HTR-8/SVneo (cell line): ENCODE results near the gene SWAP70.
"Not testable (repeated sequence)": the region's sequence is repeated elsewhere in the genome, so short reads cannot be mapped to it uniquely, and the experiment has no call there.

Experiments
- DNase-seq: peaks from one replicate; pipeline ENCODE4 v3.0.0; 2011; ENCODE audit warnings: low spot score, mixed read lengths; ENCODE audit not compliant: insufficient read length
- FAIRE-seq: peaks from 2 replicates; lab custom pipeline; 2011; peaks lifted over from hg19 to GRCh38; lab: Jason Lieb, UNC

The SWAP70 gene

GRCh38 chr11:9717040-9717357 is 53.1 kb downstream of the SWAP70 start:
- FAIRE-seq (no peak), DNase-seq (no peak)

DNA sequence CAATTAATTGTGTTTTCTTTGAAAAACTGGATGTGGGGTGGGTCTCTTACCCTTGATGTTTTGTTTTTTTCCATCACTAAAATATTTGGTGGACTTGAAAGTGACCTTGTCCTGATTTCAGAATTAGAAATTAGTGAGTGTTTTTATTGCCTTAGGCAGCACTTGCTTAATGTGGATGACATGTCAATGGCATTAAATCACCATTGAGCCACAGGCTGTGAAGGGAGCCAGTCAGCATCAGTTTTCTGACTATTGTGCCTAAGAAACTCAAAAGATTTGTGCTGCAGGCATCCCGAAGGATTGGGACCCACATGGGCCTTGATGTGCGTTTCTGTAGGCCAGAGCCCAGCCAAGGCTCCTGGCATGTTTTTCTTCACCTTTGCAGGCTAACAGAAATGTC is 53.8 kb downstream of the SWAP70 start:
- DNase-seq (no peak), FAIRE-seq (no peak)

DNA sequence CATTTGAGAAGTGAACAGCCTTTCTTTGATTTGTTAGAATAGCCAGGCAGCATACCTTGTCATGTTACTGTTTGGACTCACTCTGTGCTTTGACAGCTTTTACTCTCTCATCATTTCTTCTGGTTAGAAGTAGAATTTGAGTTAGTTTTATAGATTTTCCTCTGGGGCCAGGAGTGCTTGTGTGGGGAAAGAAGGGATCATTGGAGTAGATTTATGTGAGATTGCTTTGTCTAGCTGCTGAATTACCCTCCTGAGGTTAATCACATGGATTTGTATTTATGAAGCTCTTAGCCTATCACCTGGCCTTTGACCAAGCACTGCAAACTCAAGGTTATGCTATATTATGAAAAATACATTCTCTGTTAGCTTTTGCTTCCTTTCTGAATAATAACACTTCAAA is 54.3 kb downstream of the SWAP70 start:
- FAIRE-seq, result no peak
- no peak for DNase-seq

DNA sequence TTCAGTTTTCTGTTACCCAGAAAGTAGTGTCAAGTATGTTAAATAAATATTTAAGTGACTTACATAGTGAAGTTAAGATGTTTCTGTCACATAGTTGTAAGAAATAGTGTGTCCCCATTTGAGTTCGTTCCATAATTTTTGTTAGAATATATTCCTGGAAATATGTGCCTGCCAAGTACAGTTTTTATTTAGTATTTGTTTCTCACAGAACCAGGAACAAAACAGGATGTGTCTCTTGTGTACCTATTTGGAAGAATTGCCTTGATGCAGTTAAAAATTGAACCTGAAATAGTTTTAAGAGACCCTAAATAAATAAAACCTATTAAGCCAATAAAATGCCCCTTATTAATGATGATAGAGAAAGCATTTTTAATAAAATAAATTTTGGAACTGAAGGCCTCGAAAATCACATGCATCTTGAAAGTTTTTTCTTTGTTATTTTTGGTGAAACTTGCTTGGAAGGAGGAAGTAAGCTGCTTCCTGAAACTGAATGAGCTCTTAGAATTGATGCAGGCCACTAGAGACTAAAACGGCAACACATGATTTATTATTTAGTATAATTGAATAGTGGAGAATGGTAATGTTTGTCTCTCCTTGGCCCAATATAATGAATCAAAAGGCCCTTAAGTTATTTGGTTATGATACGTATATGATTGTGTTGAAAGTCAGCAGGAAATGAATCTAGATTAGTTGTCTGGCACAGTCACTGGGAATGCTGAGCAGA is 55.9 kb downstream of the SWAP70 start:
- no peak for FAIRE-seq

DNA sequence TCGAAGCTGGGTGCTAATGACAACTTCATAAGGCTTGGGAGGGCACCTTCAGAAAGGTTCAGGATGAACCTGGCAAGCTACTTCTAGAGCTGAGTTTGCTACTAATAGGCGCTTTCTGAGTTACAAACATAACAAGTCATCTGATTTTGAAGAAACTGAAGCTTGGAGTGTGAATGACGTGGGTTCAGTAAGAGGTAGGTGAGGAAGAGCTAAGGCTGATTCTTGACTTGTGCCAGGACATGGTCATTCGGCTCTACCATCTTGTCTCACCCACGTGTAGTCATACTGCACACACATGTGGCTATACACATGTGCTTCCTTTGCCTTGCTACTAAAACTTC is 56.4 kb downstream of the SWAP70 start:
- no peak for FAIRE-seq
- no peak for DNase-seq

More for the DNA sequence above, 55.9 kb downstream of the SWAP70 start:
- DNase-seq, result no peak

DNA sequence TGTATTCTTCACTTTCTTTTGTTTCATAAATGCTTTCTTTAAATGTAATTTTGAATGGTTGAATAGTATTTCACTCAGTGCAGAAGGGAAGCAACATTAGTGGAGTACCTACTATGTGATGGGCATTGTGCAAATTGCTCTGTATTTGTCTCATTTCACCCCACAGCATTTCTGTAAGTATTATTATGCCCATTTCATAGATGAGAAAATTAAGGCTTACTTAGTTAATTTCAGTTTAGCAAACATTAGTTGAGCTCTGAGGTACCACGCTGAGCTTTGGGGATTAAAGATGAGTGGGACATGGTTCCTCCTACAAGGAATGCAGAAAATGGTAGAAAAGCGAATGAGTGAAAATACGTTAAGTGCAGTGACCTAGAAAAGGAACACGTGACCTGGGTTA is 58.1 kb downstream of the SWAP70 start:
- DNase-seq, result no peak
- no peak for FAIRE-seq

DNA sequence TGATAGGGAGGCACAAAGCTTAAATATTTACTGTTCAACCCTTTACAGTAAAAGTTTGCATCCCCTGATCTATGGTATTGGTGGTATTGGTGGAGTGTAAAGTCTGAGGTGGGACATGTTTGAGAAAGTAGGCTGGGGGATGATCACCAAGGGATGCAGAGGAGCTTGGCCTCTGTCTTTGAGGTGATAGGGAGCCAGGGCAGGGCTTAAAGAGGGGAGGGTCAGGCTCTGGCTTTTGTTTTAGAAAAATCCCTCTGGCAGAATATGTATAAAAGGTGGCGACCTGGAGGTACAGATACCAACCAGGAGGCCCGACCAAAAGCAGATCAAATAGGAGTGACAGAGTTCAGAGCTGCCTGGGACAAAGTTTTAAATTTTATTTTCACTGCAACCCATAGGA is 59.0 kb downstream of the SWAP70 start:
- FAIRE-seq (no peak), DNase-seq (no peak)

DNA sequence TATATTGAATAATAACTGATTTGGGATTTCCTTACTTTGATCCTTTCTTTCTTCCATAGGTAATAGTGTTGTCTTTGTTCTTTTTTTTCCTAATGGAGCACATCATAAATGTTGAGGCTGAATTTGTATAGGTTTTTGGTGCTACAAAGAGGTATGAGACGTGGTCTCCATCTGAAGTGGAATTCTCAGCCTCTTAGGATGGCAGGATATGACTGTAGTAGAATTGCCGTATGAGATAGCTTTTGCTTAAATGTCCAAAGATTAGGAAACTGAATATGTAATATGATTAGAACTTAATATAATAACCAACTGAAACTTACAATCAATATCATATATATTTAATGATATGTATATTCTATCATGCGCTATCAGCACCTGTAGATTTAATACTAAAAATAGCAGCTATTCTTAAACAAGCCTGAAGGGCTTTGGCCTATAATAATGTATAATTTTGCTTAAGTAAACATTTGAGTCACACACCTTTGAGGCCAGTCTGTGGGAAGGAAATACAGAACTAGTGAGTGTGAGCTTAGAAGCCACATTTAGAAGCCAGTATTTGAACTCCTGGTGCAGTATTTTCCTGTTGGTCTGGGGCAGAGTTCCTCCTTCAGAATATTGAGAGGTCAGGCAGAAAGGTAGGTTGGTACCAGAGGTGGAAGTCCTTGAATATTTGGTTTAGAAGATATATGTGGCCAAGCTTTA is 62.6 kb downstream of the SWAP70 start:
- FAIRE-seq (no peak), DNase-seq (no peak)

DNA sequence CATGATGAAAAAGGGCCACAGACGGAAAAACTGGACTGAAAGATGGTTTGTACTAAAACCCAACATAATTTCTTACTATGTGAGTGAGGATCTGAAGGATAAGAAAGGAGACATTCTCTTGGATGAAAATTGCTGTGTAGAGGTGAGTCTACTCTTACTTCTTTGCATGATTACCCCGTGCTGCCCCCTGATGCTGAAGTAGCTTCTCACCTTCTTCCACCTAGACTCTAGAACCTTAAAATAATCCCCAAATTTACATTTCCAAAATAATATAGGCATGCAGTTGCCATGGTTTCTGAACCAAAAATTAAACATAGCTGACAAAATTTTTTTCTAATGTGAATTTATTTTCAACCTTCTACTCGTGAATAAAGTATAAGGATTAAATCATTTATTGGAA is 64.2 kb downstream of the SWAP70 start:
- FAIRE-seq, result no peak
- DNase-seq, result no peak

DNA sequence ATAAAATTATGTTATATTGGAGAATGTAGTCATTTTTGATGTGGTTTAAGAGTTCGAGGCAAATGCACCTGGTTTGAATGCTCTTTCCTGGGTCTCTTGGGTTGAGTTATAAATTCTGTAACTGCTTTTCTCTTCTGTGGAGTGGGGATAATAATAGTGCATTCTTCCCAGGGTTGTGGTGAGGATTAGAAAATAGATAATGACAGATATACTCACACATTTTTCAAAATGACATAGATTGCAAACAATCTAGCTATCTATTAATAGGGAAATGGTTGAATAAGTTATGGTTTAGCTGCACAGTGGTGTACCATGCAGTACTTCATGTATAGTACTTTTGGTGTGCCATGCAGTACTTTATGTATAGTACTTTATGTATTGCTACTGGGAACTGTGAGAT is 67.4 kb downstream of the SWAP70 start:
- FAIRE-seq (no peak), DNase-seq (no peak)

DNA sequence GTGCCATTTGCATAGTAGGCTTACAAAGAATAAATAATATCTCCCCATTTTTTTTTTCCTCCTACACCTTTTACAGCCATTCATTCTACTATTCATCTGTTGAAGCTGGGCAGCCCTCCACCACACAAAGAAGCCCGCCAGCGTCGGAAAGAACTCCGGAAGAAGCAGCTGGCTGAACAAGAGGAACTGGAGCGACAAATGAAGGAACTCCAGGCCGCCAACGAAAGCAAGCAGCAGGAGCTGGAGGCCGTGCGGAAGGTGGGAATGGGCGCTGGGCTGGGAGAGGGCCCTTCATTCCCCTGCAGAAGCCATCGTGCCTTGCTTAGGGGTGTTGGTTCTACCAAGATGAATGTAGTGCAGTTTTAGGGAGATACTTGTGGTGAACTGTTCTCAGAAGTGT is 68.6 kb downstream of the SWAP70 start:
- DNase-seq (no peak), FAIRE-seq (no peak)

DNA sequence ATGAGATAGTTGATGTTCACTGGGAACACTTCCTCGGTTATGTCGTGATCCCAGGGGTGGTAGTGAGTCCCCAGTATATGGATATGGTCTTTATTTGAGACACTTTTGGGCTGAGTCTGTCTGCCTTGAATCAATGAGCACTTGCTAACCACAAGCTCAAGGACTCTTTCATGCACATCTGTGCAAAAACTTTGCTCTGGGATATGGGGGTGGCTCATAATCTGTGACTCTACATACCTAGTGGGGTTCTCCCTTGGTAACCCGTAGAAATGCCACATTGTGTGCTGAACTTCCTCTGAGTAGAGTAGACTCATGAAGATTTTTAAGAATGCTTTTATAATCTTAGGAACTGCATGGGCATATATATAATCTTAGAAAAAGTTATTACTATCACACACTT is 69.3 kb downstream of the SWAP70 start:
- FAIRE-seq, result no peak

GRCh38 chr11:9735236-9735635 is 71.4 kb downstream of the SWAP70 start:
- DNase-seq (no peak), FAIRE-seq (no peak)

More for the DNA sequence above, 69.3 kb downstream of the SWAP70 start:
- no peak for DNase-seq

GRCh38 chr11:9735919-9736318 is 72.0 kb downstream of the SWAP70 start:
- DNase-seq (no peak), FAIRE-seq (no peak)

- DNase-seq, result no peak
- FAIRE-seq, result no peak
These were observed 72.5 kb downstream of the SWAP70 start for GRCh38 chr11:9736365-9736764.

- FAIRE-seq, result no peak
- DNase-seq, result no peak
These were observed 74.2 kb downstream of the SWAP70 start for GRCh38 chr11:9738116-9738515.

- no peak for FAIRE-seq
- no peak for DNase-seq
These were observed 74.8 kb downstream of the SWAP70 start for GRCh38 chr11:9738707-9739106.

GRCh38 chr11:9739123-9739900 is 75.4 kb downstream of the SWAP70 start:
- DNase-seq, result no peak
- FAIRE-seq, result no peak

- no peak for FAIRE-seq
These were observed 76.5 kb downstream of the SWAP70 start for GRCh38 chr11:9740202-9740883.

GRCh38 chr11:9741260-9741659 is 77.4 kb downstream of the SWAP70 start:
- DNase-seq (no peak), FAIRE-seq (no peak)

More at GRCh38 chr11:9740202-9740883, 76.5 kb downstream of the SWAP70 start:
- no peak for DNase-seq

DNA sequence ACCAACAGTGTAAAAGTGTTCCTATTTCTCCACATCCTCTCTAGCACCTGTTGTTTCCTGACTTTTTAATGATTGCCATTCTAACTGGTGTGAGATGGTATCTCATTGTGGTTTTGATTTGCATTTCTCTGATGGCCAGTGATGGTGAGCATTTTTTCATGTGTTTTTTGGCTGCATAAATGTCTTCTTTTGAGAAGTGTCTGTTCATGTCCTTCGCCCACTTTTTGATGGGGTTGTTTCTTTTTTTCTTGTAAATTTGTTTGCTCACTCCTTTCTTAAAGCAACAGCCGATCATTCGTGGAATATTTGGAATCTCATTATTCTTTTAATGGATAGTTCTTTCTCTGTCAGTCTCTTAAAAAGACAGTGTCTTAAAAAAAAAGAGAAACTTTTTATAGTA is 79.6 kb downstream of the SWAP70 start:
- FAIRE-seq, DNase-seq: not testable (repeated sequence)
